GM10266 (cell line): Measurements from ENCODE around the gene CMTM4.

ENCODE experiments used
- DNase-seq: peaks from one replicate; pipeline ENCODE4 v3.0.0; 2012; ENCODE audit errors: extremely low spot score
- CTCF ChIP-seq: IDR thresholded peaks from 2 replicates; pipeline ENCODE4 v1.5.1; 2012; ENCODE audit warnings: mild to moderate bottlenecking, low read depth; ENCODE audit not compliant: control insufficient read depth, insufficient read depth; ENCODE audit errors: missing control alignments

The CMTM4 gene

GRCh38 chr16:66661210-66661560, 35.4 kb downstream of the CMTM4 start:
- no peak for DNase-seq
- no peak for TF ChIP-seq CTCF

- no peak for TF ChIP-seq CTCF
- no peak for DNase-seq
Measured at GRCh38 chr16:66660422-66661209, 35.9 kb downstream of the CMTM4 start.

- no peak for TF ChIP-seq CTCF
- DNase-seq: no peak
Measured at GRCh38 chr16:66658860-66659190, 37.7 kb downstream of the CMTM4 start.

GRCh38 chr16:66658143-66658859, 38.2 kb downstream of the CMTM4 start:
- TF ChIP-seq CTCF: no peak
- DNase-seq: no peak

GRCh38 chr16:66656547-66656946, 40.0 kb downstream of the CMTM4 start:
- no peak for DNase-seq
- TF ChIP-seq CTCF: no peak

GRCh38 chr16:66653581-66654350, 42.8 kb downstream of the CMTM4 start:
- no peak for DNase-seq
- no peak for TF ChIP-seq CTCF
